GM18505 (cell line): ENCODE results near the gene BTBD9.

Experiments used
- ATAC-seq: cut with Tn5 transposase; IDR thresholded peaks from one replicate; pipeline ENCODE4 v1.9.1; 2021; ENCODE audit not compliant: unreplicated experiment
- POLR2A ChIP-seq: IDR thresholded peaks from 4 replicates; pipeline ENCODE4 v1.6.1; 2011; ENCODE audit warnings: borderline replicate concordance; ENCODE audit not compliant: insufficient read depth, insufficient read length; ENCODE audit errors: extremely low read depth

The BTBD9 gene

DNA sequence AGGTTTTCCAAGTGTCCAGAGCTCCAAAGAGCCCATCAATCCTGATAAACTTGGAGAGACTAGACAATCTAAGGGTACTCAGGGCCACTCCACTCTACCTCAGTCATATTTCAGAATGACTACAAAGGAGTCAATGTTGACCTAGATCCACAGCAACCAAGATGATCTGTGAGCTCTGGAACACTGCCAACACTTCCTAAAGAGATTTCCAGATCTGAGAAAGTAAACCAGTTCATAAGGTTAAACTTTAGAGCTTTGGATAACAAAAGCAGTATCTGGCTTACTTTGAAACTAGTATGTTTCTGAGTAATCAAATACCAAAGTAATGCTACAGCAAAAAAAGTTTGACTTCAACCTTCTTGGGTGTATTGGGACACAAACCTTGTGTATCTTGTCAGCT lies 122.7 kb downstream of the BTBD9 start:
- TF ChIP-seq POLR2A: no peak
- ATAC-seq: no peak

DNA sequence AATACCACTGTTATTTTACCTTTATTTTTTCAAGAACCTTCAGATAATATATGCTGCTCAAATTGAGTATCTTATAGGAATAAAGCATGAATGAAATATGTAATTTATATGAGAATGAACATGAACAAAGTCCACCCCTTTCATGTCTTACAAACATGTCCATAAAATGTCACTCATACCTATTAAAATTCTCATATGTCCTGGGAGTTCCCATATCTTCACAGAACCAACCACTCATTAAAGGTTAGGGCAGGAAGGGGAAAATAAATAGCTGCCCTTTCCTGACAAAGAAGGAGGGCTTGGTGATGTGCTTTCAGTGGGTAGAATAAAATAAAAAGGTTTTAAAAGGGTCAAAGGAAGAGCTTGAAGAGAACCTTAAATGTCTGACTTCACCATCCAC lies 125.3 kb downstream of the BTBD9 start:
- ATAC-seq: no peak
- no peak for TF ChIP-seq POLR2A

DNA sequence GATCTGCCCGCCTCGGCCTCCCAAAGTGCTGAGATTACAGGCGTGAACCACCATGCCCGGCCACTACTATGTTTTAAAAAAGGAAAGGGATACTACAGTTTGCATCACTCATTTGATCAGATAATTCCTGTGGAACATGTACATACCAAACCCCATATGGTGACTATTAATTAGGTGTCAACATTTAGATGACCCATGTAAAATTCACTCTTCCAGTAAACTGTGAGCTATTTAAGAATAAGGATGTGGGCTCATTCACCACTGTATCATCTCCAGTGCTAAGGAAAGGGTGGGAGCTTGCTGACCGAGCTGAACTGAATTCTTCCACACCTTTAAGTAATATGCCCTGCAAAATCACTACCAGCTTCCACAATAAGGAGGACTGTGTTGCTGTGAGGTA lies 127.5 kb downstream of the BTBD9 start:
- no peak for TF ChIP-seq POLR2A
- ATAC-seq: no peak

DNA sequence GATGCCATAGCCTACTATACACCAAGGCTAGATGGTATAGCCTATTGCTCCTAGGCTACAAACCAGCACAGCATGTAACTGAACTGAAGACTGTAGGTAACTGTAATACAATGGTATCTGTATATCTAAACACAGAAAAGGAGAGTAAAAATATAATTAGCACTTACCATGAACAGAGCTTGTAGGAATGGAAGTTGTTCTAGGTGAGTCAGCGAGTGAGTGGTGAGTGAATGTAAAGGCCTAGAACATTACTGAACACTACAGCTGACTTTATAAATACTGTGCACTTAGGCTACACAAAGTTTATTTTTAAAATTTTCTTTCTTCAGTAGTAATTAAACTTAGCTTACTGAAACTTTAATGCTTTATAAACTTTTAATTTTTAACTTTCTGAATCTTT lies 129.5 kb downstream of the BTBD9 start:
- no peak for TF ChIP-seq POLR2A
- ATAC-seq: no peak

DNA sequence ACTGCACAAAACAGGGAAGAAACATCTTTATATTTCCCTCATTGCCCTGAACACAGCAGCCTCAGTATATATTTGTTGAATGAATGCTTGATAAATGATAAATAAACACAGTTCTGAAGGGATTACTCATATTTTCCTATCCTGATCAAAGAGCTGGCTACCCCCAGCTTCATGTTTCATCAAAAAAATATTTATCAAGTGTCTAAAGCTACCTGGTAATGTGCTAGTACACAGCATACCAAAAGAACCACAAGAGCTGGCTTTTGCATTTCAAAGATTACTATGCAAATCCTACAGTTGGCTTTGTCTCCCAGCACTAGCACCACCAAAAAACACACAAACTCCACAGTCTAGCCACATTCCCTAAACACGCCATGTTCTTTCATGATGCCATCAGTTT lies 130.0 kb downstream of the BTBD9 start:
- no peak for TF ChIP-seq POLR2A
- no peak for ATAC-seq

DNA sequence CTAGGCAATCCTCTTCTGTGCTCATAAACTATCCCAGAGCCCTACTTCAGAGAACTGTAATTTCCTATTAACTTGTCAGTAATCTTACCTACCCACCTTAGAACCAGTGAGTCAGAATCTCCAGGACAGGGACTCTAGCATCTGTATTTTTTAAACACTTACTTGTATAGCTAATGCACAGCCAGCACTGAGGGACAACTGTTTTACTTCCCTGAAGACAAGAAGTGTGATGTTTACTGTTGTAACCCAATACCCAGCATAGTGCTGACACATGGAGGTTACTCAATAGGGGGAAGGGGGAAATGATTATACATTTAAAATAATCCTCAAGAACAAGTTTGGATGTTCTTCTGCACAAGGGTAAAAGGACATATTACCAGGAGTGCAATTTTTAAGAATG lies 130.8 kb downstream of the BTBD9 start:
- ATAC-seq: no peak
- TF ChIP-seq POLR2A: no peak

DNA sequence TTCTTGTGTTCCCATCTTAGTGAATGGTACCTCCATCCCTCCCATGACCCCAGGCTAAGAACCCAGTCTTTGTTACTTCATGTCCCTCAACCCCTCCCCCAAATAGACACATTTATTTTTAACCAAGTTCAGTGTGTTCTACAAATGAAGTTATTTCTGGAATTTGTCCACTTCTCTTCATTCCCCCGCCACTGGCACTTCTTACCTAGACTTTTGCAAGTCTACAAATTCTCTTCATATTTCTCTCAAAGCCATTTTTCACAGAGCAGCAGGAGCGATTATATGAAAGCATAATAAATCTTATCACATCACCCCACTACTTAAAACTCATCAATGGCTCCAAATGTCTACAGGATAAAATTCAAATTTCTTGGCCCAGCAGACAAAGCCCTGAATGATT lies 131.4 kb downstream of the BTBD9 start:
- no peak for TF ChIP-seq POLR2A
- no peak for ATAC-seq

DNA sequence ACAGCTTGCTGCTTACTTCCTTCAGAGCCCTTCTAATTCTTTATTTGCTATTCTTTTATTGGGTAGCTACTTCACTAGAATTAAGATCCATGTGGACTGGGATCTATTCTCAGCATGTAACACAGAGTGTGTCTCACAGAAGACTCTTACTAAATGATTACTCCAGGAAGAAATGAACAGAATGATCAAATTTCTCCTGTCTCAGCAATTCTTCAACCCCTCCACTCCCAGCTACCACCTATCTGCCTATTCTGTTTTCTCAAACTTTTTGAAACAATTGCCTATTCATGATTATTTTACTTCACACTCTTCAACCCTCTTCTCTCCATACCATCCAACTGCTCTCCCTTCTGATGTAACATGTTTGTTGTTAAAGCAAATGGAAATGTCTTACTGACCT lies 132.6 kb downstream of the BTBD9 start:
- ATAC-seq: no peak
- TF ChIP-seq POLR2A: no peak

DNA sequence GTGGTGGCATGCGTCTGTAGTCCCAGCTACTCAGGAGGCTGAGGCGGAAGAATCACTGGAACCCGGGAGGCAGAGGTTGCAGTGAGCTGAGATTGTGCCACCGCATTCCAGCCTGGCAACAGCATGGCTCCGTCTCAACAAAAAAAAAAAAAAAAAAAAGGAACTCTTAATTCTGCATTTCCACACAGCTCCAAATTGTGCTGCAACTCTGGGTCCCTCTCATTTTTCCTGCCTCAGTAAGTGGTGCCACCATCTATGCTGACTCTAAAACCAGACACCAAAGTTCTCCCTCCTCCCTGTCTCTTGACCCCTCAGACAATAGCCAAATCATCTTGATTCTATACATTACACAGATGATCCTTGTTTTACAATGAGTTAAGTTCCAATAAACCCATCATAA lies 133.9 kb downstream of the BTBD9 start:
- no peak for TF ChIP-seq POLR2A
- ATAC-seq: no peak

DNA sequence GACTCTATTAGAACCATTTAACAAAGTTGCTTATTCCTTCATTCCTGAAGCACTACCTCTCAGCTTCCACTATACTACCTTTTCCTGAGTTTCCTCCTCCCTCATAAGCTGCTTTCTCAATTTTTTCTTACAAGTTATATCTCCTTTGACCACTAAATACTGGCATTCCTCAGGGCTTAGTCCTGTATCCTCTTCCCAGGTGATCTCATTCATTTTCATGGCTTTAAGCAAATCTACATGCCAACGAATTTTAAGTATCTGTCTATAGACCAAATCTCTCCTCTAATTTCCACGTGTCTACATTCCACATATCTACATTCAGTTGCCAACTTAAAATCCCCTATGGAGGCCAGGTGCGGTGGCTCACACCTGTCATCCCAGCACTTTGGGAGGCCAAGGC lies 134.7 kb downstream of the BTBD9 start:
- no peak for TF ChIP-seq POLR2A
- ATAC-seq: no peak

DNA sequence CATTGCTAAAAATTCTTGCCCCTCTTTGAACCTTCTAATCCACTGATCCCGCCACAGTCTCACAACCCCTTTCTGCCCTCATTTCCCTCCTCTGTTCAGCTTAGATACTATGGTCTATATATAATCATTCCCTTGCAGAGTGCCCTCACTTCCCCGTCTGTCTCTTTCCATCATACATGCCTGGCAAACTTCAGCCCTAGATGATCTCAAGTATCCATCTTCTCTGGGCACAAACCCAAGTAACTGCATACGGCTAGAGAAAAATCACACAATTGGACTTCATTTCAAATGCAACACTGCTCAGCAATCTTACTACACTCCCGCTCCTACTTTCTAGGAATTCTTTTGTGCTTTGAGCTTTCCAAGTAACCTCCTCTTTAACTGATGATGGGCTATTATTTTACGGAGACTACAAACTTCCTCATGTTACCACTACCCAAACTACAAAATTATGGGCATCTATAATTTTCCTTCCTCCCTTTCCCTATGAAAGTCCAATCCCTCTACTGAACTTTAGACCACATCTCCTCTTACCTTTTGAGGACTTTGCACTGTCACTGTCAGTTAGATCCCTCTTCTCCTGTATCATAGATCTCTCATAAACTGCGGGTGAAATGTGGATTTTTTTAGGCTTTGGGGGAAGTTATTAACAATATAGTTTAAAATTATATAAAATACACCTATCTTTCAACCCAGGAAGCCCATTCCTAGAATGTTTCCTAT lies 135.6 kb downstream of the BTBD9 start:
- ATAC-seq: no peak
- no peak for TF ChIP-seq POLR2A

DNA sequence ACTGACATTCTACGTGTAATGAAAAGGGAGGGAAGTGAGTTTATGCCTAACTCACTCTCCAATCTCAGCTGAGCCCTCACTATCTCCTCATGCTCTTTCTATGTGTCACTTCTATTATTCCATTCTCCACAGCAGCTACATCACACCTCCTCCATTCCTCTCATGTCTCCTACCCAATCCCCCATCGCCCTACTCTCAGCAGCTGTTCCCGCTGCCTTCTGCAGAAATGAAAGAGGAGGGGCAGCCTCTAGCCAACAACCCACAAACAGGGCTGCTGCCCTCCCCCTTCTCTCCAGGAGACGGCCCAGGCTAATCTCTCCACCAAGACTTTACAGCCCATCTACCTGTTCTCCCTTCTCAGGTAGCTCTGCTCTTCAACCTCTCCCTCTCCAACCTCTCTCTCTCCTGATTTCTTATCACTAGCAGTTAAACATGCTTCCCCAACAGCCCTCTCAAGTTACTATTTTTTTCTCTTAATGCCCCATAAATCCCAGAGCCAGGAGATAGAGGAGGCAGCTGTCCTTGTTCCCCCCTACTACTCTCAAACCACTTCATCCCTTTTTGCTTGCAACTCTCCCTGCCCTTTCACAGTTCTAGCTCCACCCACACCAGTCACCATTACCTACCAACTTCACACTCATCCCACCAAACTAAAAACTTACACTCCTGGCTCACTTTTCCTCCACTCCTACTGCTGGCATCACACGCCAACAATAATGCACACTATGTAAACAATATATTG lies 136.5 kb downstream of the BTBD9 start:
- no peak for TF ChIP-seq POLR2A
- no peak for ATAC-seq

DNA sequence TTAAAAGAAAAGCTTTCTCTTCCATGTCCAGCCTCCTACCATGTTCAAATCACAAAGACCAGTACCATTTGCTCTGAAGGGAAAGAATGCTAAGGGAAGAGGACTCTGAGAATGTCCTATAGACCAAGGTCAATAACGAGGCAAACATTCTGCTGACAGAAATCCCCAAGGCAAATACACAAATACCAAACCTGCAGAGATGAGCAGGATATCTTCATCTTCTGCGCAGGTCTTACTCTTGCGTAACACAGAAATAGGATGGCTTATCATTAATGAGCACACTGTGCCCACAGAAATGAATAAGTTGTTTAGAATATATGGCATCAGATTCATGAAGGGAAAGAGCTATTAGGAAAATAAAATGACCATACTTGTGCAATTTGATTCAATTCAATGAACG lies 137.3 kb downstream of the BTBD9 start:
- ATAC-seq: no peak
- no peak for TF ChIP-seq POLR2A

DNA sequence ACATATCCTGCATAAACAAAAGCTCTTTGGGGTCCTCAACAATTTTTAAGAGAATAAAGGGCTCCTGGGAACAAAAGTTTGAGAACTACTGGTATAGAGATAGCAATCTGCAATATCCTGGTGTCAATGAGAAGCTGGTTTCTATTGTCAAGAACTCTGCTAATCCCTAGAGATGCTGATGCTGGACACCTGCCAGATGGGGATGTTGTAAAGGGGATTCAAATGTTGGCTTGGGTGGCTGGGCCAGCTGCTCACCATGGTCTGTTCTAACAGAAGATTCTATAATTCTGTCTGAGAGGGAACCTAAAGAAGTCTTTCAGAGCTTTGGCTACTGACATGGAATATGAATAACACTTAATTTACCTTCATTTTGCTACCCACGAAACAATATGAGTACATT lies 137.8 kb downstream of the BTBD9 start:
- no peak for TF ChIP-seq POLR2A
- ATAC-seq: no peak
